Measurements from ENCODE around the gene DIAPH1. TPM values are rescaled to one million over a fixed set of nuclear protein-coding genes. Genes with fewer than 3 reads are reported as not detected.

The DIAPH1 gene
- total RNA-seq, 6 experiments from 2014 or later = 105 to 119 (median 109) TPM

DNA sequence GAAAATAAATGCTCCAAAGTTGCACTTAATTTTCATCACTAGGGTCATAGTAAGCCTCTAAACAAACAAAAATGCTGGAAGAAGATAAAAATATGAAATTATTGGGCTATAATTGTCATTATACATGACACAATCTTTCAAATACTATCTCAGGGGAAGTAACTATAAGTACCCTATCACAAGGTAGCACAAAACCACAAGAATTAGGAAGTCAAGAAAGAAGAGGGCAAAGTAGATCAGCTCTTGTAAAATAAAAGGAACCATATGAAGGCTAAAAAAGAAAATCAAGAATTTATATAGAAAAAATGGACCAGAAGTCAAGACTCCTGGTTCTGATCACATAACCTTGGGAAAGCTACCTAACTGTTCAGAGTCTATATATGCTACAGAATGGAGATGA lies 48.1 kb downstream of the DIAPH1 start:
- H3K4me1 Mint-ChIP-seq (ENCODE audit: low read depth) = peaks cover 17% of the 10 kb centered on the region
- DNase-seq = no peak
- peaks cover 12% of the 10 kb centered on the region for H3K36me3 Mint-ChIP-seq (ENCODE audit: low read depth)
- no peaks in the 10 kb centered on the region for H3K27me3 Mint-ChIP-seq (ENCODE audit: insufficient read depth)
- TF ChIP-seq, protein P1, sequence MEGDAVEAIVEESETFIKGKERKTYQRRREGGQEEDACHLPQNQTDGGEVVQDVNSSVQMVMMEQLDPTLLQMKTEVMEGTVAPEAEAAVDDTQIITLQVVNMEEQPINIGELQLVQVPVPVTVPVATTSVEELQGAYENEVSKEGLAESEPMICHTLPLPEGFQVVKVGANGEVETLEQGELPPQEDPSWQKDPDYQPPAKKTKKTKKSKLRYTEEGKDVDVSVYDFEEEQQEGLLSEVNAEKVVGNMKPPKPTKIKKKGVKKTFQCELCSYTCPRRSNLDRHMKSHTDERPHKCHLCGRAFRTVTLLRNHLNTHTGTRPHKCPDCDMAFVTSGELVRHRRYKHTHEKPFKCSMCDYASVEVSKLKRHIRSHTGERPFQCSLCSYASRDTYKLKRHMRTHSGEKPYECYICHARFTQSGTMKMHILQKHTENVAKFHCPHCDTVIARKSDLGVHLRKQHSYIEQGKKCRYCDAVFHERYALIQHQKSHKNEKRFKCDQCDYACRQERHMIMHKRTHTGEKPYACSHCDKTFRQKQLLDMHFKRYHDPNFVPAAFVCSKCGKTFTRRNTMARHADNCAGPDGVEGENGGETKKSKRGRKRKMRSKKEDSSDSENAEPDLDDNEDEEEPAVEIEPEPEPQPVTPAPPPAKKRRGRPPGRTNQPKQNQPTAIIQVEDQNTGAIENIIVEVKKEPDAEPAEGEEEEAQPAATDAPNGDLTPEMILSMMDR (IDR thresholded peaks at IDR 0.05) = no peak
- no peaks in the 10 kb centered on the region for H3K9me3 Mint-ChIP-seq
- no peak overlapping the region for H3K27ac Mint-ChIP-seq
- no peak overlapping the region for H3K4me3 Mint-ChIP-seq

DNA sequence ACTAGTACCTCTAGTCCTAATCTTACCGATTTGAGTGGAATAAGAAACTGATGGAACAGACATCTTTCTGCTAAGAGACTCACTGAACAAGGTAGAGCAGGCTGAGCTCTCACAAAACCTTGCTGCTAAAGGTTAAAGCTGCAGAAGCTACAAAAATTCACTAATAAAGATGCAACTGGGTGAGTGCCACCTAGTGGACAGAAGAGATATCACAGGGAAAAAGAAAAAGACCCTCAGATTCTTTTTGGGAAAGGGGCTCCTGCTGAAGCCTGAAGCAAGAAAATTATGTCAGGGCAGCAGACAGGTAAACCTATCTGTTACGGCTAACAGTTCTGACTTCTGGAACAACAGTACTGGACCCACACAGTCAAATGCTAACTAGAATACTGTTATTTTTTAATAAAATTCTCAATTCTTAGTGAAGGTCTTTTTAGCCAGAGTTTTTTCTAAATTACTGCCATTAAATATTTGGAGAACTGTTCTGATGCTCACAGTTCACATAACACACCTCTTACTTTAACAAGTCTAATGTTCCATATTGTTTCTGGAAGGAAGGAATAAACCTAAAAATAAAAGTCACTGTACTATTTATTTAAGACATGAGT lies 51.2 kb downstream of the DIAPH1 start:
- H3K4me3 Mint-ChIP-seq = no peak overlapping the region
- TF ChIP-seq, protein P1 (IDR thresholded peaks at IDR 0.05) = peak; percentile 98
- DNase-seq = peak; percentile 21
- no peak overlapping the region for H3K27ac Mint-ChIP-seq
- no peaks in the 10 kb centered on the region for H3K9me3 Mint-ChIP-seq
- H3K4me1 Mint-ChIP-seq (ENCODE audit: low read depth) = peaks cover 21% of the 10 kb centered on the region
- no peaks in the 10 kb centered on the region for H3K27me3 Mint-ChIP-seq (ENCODE audit: insufficient read depth)
- H3K36me3 Mint-ChIP-seq (ENCODE audit: low read depth) = peaks cover 12% of the 10 kb centered on the region

DNA sequence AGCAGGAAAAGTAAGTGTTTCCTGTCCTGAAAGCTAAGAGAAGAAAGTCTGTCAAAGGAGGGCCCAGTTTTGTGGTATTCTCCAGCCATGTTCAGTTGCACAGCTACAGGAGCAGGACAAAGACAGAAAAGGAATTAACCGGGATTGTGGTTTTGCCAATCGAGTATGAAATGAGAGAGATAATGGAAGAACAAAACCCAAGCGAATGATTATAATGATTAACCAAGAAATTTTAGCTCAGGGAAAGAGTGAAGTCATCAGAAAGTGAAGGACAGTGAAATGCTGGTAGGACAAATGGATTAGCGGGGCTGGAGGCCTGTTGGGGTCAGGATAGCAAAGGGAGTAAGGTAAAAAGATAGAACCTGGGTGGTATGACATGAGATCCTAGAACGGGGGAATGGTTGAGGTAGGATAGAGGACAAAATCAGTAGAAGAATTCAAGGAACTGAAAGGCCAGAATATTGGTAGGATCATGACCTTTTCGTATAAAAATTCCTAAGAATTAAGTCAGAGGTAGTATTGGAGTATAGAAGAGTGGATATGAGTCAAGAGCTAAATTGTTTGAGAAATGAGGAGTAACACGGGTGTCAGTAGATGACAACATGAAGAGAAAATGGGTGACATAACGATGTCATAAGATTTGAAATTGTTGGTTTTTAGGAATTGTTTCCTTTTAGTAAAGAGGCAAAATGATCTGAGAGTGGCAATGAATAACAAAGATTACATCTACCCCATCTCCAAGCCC lies 52.8 kb downstream of the DIAPH1 start:
- H3K27ac Mint-ChIP-seq = peak overlapping the region; percentile 80
- TF ChIP-seq, protein P1 (IDR thresholded peaks at IDR 0.05) = no peak
- H3K9me3 Mint-ChIP-seq = no peaks in the 10 kb centered on the region
- no peaks in the 10 kb centered on the region for H3K27me3 Mint-ChIP-seq (ENCODE audit: insufficient read depth)
- peaks cover 12% of the 10 kb centered on the region for H3K36me3 Mint-ChIP-seq (ENCODE audit: low read depth)
- DNase-seq = peak; percentile 25
- peaks cover 22% of the 10 kb centered on the region for H3K4me1 Mint-ChIP-seq (ENCODE audit: low read depth)
- H3K4me3 Mint-ChIP-seq = no peak overlapping the region

DNA sequence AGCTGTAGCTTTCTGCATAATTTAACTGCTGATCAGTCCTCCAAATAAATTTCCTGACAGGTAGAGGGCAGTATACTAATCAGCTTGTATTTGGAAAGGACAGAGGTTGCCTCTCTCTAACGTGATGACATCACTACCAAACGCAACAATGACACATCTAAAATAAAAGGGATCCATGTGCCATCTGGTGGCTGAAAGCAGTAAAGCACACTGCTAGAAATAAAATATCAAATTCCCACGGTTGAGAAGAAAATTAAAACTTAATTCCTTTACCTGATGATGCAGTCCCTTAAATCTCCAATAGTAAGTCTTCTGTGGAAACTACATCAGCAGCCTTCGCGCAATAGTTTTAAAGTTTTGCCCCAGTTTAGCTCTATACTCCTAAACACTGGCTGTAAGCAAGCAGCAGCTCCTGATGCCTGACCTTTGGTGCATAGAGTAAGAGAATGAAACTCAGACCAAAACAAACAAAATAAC lies 54.5 kb downstream of the DIAPH1 start:
- TF ChIP-seq, protein P1 (IDR thresholded peaks at IDR 0.05) = peak; percentile 100
- H3K27ac Mint-ChIP-seq = peak overlapping the region; percentile 88
- H3K9me3 Mint-ChIP-seq = no peaks in the 10 kb centered on the region
- DNase-seq = peak; percentile 98
- H3K36me3 Mint-ChIP-seq (ENCODE audit: low read depth) = peaks cover 12% of the 10 kb centered on the region
- H3K4me1 Mint-ChIP-seq (ENCODE audit: low read depth) = peaks cover 40% of the 10 kb centered on the region
- H3K27me3 Mint-ChIP-seq (ENCODE audit: insufficient read depth) = no peaks in the 10 kb centered on the region; the same call in 1 of the 2 replicates
- no peak overlapping the region for H3K4me3 Mint-ChIP-seq

DNA sequence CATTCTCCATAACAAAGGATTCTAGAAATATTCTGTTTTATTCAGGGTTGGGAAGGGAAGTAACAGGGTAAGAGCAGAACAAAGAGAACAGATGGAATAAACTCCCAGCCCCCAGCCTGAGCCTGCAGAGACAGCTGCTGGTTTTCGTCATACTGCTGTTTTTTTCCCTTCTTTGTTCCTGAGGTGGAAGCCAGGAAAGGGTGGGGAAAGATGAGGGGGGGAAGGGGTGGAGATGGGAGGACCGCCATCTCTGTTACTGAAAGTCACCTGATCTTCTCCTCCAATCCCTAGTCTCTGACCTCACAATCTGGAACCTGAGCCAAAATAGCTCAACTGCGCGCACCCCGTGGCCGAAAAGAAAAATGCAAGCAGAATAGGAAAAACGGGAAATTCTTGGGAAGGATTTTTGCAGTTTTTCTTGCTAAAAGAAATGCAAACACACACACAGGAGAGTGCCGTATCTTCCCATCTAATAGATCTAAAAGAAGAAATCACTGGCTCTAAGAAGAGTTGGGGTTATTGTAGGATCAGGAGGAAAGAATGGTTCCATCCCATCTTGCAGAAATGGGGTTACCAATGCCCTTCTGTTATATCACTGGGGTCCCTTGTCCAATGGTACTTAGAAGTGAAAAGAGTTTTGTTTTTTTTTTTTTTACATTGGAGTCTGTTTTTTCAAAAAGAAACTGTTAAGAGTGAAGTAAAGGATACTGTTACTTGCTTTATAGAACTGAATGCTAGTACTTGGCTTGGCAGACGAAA lies 57.9 kb downstream of the DIAPH1 start:
- no peaks in the 10 kb centered on the region for H3K9me3 Mint-ChIP-seq
- peaks cover 49% of the 10 kb centered on the region for H3K4me1 Mint-ChIP-seq (ENCODE audit: low read depth)
- H3K27ac Mint-ChIP-seq = peak overlapping the region; percentile 98
- TF ChIP-seq, protein P1 (IDR thresholded peaks at IDR 0.05) = peak; percentile 95
- peak; percentile 91 for DNase-seq
- peak overlapping the region; percentile 85 for H3K4me3 Mint-ChIP-seq
- peaks cover 13% of the 10 kb centered on the region for H3K36me3 Mint-ChIP-seq (ENCODE audit: low read depth)
- H3K27me3 Mint-ChIP-seq (ENCODE audit: insufficient read depth) = no peaks in the 10 kb centered on the region; the same call in 1 of the 2 replicates
